Effector CD8-positive, alpha-beta T cell (primary cell): ENCODE data around the gene CELA2B.
"Not testable (repeated sequence)": the region's sequence is repeated elsewhere in the genome, so short reads cannot be mapped to it uniquely, and the experiment has no call there.

ENCODE experiments used
- DNase-seq: peaks from one replicate; lab custom pipeline; 2025; lab: John Stamatoyannopoulos, UW
- total RNA-seq, 4 experiments: gene quantifications; one replicate each; lab custom pipeline; 2026; lab: John Stamatoyannopoulos, UW

The CELA2B gene
- total RNA-seq = 0 reads per million in 4 experiments

GRCh38 chr1:15475752-15476314 lies at the start of gene CELA2B:
TSS of gene CELA2B (plus strand) at chr1:15476104. CDS start at chr1:15476126, 22 bp downstream.
- DNase-seq = no peak

GRCh38 chr1:15426492-15427279 lies 49.2 kb upstream of the CELA2B start:
- DNase-seq = no peak

- no peak for DNase-seq
These were observed 48.6 kb upstream of the CELA2B start for GRCh38 chr1:15427280-15427666.

- not testable (repeated sequence) for DNase-seq
These were observed 47.7 kb upstream of the CELA2B start for GRCh38 chr1:15428252-15428651.

GRCh38 chr1:15428815-15429435 lies 47.0 kb upstream of the CELA2B start:
- no peak for DNase-seq

GRCh38 chr1:15429701-15430149 lies 46.2 kb upstream of the CELA2B start:
- no peak for DNase-seq

GRCh38 chr1:15430787-15431570 lies 44.9 kb upstream of the CELA2B start:
- peak; percentile 56 for DNase-seq

- no peak for DNase-seq
These were observed 44.3 kb upstream of the CELA2B start for GRCh38 chr1:15431571-15431948.

GRCh38 chr1:15432324-15432723 lies 43.6 kb upstream of the CELA2B start:
- DNase-seq = no peak

- no peak for DNase-seq
These were observed 42.4 kb upstream of the CELA2B start for GRCh38 chr1:15433471-15433870.

GRCh38 chr1:15434739-15435138 lies 41.2 kb upstream of the CELA2B start:
- DNase-seq = not testable (repeated sequence)

GRCh38 chr1:15435239-15436077 lies 40.4 kb upstream of the CELA2B start:
- DNase-seq = no peak

- no peak for DNase-seq
These were observed 38.9 kb upstream of the CELA2B start for GRCh38 chr1:15436881-15437442.

GRCh38 chr1:15439325-15439724 lies 36.6 kb upstream of the CELA2B start:
- no peak for DNase-seq

- no peak for DNase-seq
These were observed 35.5 kb upstream of the CELA2B start for GRCh38 chr1:15440357-15440756.

- no peak for DNase-seq
These were observed 34.7 kb upstream of the CELA2B start for GRCh38 chr1:15441247-15441646.

- DNase-seq = no peak
These were observed 33.8 kb upstream of the CELA2B start for GRCh38 chr1:15442119-15442518.

GRCh38 chr1:15442759-15443158 lies 33.1 kb upstream of the CELA2B start:
- DNase-seq = no peak

- no peak for DNase-seq
These were observed 32.6 kb upstream of the CELA2B start for GRCh38 chr1:15443281-15443680.

- DNase-seq = no peak
These were observed 31.2 kb upstream of the CELA2B start for GRCh38 chr1:15444468-15445389.
